ENCODE data around the gene CDH22. TPM values are rescaled to one million over a fixed set of nuclear protein-coding genes. Genes with fewer than 3 reads are reported as not detected.

CDH22 gene
- total RNA-seq, 1 donor from 2014 or later = not detected

DNA sequence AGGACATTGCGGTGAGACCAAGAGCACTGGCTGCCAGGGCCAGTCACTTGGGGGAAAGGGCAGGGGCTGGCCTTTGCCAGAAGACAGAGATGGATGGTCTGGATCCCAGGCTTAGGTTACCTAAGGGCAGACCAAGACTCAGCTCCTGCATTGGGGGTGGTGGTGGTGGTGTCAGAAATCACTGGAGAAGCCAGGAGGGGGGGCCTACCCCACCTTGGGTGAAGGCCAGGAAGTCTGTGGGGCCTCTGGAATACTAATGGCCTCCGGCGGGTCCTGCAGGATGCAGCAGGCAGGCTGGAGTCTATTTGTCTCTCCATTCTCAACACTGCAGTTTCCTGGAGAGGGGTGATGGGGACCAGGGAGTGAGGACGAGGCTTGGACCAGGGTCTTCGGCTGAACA lies 157.4 kb downstream of the CDH22 start:
- H3K27me3 ChIP-seq = no peaks in the 10 kb centered on the region
- no peaks in the 10 kb centered on the region for H3K4me1 ChIP-seq
- no peaks in the 10 kb centered on the region for H3K9me3 ChIP-seq
- H3K27ac ChIP-seq = no peak overlapping the region
- no peak overlapping the region for H3K4me3 ChIP-seq
- TF ChIP-seq, protein P1, sequence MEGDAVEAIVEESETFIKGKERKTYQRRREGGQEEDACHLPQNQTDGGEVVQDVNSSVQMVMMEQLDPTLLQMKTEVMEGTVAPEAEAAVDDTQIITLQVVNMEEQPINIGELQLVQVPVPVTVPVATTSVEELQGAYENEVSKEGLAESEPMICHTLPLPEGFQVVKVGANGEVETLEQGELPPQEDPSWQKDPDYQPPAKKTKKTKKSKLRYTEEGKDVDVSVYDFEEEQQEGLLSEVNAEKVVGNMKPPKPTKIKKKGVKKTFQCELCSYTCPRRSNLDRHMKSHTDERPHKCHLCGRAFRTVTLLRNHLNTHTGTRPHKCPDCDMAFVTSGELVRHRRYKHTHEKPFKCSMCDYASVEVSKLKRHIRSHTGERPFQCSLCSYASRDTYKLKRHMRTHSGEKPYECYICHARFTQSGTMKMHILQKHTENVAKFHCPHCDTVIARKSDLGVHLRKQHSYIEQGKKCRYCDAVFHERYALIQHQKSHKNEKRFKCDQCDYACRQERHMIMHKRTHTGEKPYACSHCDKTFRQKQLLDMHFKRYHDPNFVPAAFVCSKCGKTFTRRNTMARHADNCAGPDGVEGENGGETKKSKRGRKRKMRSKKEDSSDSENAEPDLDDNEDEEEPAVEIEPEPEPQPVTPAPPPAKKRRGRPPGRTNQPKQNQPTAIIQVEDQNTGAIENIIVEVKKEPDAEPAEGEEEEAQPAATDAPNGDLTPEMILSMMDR (IDR thresholded peaks at IDR 0.05) = no peak
- DNase-seq (ENCODE audit: low spot score in 2 of 2) = no peak
- no peaks in the 10 kb centered on the region for H3K36me3 ChIP-seq
- intact Hi-C loops (cut with DNase I) = no loop called here

DNA sequence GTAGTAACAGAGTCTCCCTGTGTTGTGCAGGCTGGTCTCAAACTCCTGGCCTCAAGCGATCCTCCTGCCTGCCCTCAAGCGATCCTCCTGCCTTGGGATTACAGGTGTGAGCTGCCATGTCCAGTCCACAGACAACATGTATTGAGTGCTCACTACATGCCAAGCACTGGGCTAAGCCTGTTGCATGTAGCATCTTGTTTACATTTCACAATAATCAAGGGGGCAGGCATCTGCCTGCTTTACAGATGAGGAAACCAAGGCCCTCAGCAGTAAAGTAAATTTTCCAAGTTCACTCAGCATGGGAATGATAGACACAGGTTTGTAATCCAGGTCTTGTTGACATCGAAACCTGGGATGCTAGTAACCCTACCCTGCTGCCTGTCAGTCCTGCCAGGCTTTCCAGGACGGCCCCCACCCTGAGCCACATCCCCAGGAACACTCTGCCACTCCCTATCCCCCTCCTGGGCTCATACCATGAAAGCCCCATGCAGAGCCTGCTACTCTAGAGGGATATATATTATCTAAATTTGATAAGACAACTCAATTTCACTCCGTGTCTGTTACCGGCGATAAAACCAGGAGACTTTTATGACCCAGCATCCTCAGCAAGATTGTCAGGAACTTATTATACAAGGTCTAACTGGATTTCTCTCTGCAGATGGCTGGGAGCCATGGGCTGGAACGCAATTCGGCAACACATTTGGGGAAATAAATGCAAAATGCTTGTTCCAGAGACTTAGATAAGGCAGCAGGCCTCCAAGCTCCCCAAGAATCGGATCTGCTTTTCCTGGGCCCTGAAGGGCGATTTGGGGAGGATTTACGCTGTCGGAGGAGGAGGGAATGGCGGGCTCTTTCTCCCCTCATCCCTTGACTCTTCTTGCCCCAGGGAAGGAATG lies 159.7 kb downstream of the CDH22 start:
- no peaks in the 10 kb centered on the region for H3K27me3 ChIP-seq
- no peaks in the 10 kb centered on the region for H3K4me1 ChIP-seq
- TF ChIP-seq, protein P1 (IDR thresholded peaks at IDR 0.05) = no peak
- no peaks in the 10 kb centered on the region for H3K9me3 ChIP-seq
- no peak for DNase-seq (ENCODE audit: low spot score in 2 of 2)
- H3K36me3 ChIP-seq = no peaks in the 10 kb centered on the region
- H3K4me3 ChIP-seq = no peak overlapping the region
- intact Hi-C loops (cut with DNase I) = no loop called here
- no peak overlapping the region for H3K27ac ChIP-seq

DNA sequence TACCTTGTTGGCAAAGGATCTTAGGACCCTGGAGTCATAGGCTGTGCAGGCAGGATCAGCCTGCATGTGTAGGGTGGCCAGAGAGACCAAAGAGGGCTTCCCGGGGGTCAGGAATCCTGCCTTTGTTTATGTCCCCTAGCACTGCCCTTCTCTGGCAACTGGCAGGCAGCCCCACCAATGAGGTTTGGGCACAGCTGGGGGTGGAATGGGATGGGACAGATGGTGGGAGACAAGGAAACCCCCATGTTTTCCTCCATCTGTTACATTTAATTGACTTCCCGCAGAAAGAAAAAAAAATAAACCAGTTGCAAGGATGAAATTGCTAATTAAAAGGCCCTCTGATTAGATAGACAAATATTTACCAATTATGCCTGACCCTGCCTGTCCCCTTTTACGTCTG lies 162.6 kb downstream of the CDH22 start:
- no peaks in the 10 kb centered on the region for H3K27me3 ChIP-seq
- TF ChIP-seq, protein P1 (IDR thresholded peaks at IDR 0.05) = no peak
- intact Hi-C loops (cut with DNase I) = no loop called here

DNA sequence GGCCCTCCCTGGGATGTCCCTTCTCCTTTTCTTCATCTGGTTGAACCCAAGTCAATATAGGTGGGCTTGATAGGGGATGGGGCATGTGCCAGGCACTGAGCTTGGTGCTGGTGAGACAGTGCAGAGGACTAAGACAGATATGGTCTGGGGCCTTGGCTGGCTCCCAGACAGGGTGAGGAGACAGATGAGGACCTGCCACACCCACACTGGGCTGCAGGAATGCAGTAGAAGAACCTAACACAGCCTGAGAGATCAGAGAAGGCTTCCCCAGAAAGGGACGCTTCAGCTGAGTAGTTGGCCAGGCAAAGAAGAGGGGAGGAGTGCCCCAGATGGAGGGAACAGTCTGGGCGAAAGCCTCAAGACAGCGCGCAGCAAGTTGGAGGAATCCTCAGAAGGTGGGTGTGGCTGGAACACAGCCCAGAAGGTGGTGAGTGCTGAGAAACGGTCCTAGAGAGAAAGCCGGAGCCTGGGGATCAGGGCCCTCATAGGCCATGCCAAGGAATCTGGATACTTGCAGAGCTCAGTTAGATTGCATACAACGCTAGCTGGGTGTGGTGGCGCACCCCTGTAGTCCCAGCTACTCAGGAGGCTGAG lies 163.8 kb downstream of the CDH22 start:
- DNase-seq (ENCODE audit: low spot score in 2 of 2) = no peak
- intact Hi-C loops (cut with DNase I) = no loop called here
- no peaks in the 10 kb centered on the region for H3K27me3 ChIP-seq

More for the DNA sequence above, 162.6 kb downstream of the CDH22 start:
- Histone ChIP-seq H3K4me1 (no peaks in the 10 kb centered on the region), H3K4me3 (no peak overlapping the region), H3K36me3 (no peaks in the 10 kb centered on the region), H3K9me3 (no peaks in the 10 kb centered on the region), H3K27ac (no peak overlapping the region)
- DNase-seq (ENCODE audit: low spot score in 2 of 2) = no peak

DNA sequence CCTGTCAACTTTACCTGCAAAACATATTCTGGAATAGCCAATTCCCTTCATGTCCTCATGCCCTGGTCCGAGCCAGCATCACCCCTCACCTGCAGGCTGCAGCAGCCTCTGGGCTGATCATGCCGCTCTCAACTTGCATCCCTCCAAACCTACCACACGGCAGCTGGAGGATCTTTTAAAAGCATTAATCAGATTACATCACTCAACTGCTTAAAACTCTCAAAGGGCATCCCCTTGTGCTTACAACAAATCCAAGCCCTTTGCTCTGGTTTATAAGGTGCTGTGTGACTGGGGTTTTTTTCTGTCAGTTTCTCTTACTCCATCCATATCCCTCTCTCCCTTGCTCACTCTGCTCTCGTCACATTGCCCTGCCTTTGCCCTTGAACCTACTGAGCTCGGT lies 166.2 kb downstream of the CDH22 start:
- no peak for DNase-seq (ENCODE audit: low spot score in 2 of 2)
- no peak overlapping the region for H3K4me3 ChIP-seq
- H3K27ac ChIP-seq = no peak overlapping the region
- TF ChIP-seq, protein P1 (IDR thresholded peaks at IDR 0.05) = no peak
- H3K9me3 ChIP-seq = no peaks in the 10 kb centered on the region
- no peaks in the 10 kb centered on the region for H3K27me3 ChIP-seq
- intact Hi-C loops (cut with DNase I) = no loop called here
- H3K36me3 ChIP-seq = no peaks in the 10 kb centered on the region
- H3K4me1 ChIP-seq = no peaks in the 10 kb centered on the region

More for the DNA sequence above, 163.8 kb downstream of the CDH22 start:
- TF ChIP-seq, protein P1 (IDR thresholded peaks at IDR 0.05) = no peak
- Histone ChIP-seq H3K4me1 (no peaks in the 10 kb centered on the region), H3K9me3 (no peaks in the 10 kb centered on the region), H3K27ac (no peak overlapping the region), H3K4me3 (no peak overlapping the region), H3K36me3 (no peaks in the 10 kb centered on the region)

Measured in ascending aorta (tissue), 2 donors.